ENCODE data around the gene POLDIP3.

The POLDIP3 gene

DNA sequence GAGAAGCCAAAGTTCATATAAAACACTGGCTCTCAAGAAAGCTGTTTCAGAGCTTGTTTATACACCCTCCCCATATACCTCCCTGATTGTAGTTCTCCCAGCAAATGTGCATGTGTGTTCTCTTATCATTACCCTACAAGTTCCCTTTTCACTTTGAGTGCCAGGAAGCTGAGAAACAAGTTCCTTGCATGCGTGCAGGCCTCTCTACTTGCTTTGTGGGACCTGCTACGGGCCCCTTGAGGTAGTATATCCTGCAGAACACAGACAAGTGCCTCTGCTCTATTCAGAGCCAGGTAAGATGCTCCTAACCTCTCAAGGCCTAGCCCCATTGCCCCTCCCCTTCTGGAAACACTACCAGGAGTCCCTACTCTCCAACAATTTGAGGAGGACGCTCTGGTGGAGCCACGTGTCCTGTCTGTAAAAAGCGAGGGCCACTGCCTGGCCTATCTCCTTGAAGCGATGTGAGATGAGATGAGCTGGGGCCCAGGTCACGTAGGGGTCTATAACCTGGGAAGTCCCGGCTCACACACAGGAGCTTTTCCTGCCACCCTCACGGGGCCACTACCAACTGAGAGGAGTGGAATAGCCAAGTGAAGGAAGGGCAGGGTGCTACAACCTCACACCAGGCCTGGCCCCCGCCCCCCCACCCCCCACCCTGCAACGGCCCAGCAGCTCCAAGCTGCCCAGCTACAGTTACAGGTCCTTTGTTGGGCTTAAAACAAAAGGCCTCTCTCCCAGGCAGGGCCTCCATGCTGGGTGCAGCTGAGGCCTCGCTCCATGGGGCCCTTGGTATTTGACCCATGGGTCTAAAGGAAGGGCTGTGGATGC, 28.3 kb upstream of the POLDIP3 start:
- DNase-seq (ENCODE audit: low read depth in 2 of 2) = no peak

DNA sequence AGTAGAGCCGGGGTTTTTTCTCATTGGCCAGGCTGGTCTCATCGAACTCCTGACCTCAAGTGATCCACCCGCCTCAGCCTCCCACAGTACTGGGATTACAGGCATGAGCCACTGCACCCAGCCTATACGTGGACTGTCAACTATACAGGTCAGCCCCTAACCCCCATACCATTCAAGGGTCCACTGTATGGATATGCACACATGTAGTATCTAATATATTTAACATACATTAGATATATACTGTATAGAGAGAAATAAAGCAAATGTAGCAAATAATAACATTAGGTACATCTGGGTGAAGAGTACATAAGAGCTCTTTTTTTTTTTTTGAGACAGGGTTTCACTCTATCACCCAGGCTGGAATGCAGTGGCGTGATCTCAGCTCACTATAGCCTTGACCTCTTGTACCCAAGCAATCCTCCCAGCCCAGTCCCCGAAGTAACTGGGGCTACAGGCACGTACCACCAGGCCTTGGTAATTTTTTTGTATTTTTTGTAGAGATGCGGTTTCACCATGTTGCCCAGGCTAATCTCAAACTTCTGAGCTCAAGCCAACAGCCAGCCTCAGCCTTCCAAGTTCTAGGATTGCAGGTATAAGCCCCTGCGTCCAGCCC, 27.2 kb upstream of the POLDIP3 start:
- no peak for DNase-seq (ENCODE audit: low read depth in 2 of 2)

- no peak for DNase-seq (ENCODE audit: low read depth in 2 of 2)
Observed at GRCh38 chr22:42639541-42640241, 25.0 kb upstream of the POLDIP3 start.

- DNase-seq (ENCODE audit: low read depth in 2 of 2) = no peak
Observed at GRCh38 chr22:42637555-42637954, 22.9 kb upstream of the POLDIP3 start.

DNA sequence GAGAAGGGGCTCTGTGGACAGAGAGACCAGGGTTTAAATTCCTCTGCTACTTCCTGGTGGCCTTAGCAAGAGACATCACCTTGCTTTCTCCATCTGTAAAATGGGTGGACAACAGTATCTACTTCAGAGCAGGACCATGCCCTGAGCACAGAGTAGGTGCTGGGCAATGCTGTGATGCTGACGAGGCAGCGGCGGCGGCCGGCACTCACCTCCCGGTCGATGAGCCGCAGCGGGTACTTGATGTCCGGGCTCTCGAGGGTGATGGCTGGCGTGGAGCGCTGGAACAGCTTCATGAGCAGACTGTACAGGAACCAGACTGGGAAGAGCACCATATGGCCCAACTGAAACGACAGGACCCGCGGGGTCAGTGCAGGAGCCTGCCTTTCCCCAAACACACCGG, 21.8 kb upstream of the POLDIP3 start:
- no peak for DNase-seq (ENCODE audit: low read depth in 2 of 2)

GRCh38 chr22:42635531-42635930, 20.8 kb upstream of the POLDIP3 start:
- DNase-seq (ENCODE audit: low read depth in 2 of 2) = no peak

DNA sequence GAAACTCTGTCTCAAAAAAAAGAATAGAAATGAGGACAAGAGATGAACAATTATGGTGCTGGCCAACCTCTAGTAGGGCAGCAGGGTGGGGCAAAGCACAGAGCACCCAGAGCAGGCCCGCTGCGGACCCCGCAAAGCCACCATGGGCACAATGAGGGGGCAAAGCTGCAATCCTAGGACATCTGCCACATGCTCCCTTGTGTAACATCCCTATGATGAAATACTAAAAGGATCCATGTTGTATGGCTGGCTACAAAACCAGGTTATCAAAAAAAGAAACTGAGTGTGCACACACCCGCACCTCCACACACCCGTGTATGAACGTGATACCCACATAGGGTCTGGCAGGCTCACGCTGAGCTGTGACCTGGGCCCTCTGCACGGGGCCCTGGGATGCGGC, 18.3 kb upstream of the POLDIP3 start:
- DNase-seq (ENCODE audit: low read depth in 2 of 2) = no peak

DNA sequence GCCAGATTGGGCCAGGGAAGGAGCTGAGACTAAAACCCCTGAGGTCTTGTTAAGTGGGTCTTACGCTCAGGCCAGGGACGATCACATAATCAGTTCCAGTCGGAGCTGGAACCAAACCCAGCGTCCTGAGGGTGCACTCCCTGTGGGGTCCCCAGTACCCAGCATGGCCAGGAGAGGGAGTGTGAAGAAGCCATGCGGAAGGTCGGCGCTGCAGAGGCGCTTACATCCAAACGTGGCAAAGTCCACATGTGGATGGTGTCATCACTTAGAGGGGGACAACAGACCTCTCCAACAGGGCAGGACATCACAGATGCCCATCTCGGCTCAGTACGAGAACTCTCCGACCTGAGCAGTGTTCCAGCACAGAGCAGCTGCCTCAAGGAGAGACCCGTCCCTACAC, 17.4 kb upstream of the POLDIP3 start:
- DNase-seq (ENCODE audit: low read depth in 2 of 2) = no peak

- no peak for DNase-seq (ENCODE audit: low read depth in 2 of 2)
Observed at GRCh38 chr22:42630901-42631602, 16.4 kb upstream of the POLDIP3 start.

DNA sequence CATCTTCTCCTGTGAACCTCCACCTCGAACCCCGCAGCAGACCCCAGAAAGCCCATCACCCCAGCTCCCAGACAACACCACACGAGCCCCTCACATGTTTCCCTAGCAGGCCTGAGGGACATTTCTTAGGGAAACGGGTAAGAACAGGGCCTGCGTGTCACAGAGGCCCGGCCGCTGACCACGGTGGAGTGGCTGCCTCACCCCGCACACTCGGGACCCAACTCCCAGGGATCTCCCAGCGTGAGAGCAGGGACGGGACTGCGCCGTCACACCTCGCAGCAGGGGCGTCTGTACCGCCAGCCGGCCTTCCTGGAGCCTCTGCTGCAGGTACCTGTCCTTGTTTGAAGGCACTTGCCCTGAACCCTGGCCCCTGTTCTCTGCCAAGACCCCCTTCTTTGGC, 15.5 kb upstream of the POLDIP3 start:
- no peak for DNase-seq (ENCODE audit: low read depth in 2 of 2)

GRCh38 chr22:42627981-42628380, 13.3 kb upstream of the POLDIP3 start:
- no peak for DNase-seq (ENCODE audit: low read depth in 2 of 2)

- DNase-seq (ENCODE audit: low read depth in 2 of 2) = no peak
Observed at GRCh38 chr22:42626951-42627625, 12.4 kb upstream of the POLDIP3 start.

DNA sequence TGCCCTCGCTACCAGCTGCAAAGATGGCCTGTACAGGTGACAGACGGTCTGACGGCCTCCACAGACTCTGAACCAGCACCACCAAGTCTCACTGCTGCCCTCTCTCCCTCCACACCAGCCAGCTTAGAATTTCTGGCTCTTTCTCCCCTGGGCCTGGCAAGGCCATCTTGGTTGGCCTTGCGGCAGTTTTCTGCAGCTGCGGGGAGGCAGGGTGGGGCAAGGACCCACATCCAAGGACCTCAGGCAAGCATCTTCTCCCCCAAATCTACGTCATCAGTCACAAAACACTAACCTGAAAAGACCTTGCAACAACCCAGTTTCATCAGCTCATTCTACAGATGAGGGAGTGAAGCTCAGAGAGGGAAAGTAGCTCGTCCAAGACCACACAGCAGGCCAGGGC, 11.7 kb upstream of the POLDIP3 start:
- DNase-seq (ENCODE audit: low read depth in 2 of 2) = no peak

DNA sequence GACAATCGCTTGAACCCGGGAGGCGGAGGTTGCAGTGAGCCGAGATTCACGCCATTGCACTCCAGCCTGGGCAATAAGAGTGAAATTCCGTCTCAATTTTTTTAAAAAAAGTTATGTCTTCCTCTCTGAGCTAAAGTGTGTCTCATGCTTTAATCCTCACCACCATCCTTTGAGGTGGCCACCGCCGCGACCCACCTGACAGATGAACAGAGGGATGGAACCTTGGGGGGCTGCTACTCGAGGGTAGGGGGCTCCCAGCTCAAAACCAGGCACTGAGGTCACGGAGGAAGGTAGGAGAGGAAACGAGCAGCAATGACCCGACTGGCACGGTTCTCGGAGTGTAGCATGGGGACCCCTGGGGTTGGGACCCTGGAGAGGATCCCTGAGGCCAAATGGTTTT, 10.7 kb upstream of the POLDIP3 start:
- no peak for DNase-seq (ENCODE audit: low read depth in 2 of 2)

GRCh38 chr22:42624551-42625106, 9.9 kb upstream of the POLDIP3 start:
- no peak for DNase-seq (ENCODE audit: low read depth in 2 of 2)

DNA sequence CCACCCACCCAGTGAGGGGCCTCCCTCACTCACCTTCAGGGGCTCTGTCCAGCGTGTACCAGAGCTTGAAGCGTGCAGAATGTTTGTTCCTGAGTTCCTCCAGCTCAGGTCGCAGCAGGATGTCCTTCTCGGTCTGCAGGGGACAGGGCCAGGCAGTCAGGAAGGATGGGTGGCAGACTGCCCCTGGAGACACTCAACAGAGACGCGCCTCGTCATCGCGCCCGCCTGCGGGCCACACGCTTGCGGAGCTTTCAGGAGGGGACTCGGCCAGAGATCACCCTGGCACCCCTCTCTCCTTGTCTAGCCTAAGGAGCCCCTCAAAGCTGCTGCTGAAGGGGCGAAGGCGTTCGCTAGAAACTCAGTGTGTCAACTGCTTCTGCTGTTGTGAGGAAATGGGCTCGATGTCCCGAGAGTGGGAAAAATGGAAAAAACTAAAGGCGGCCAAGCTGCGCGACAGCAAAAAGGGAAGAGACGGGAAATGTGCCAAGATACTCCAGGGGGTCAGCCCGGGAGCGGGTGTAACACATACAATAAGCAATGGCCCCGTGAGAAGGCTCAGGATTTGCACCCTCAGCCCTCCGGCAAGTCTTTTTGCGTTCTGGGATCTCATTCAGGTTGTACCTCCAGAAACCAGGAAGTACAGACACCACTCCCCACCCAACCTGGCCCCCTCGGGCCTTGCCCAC, 9.2 kb upstream of the POLDIP3 start:
- no peak for DNase-seq (ENCODE audit: low read depth in 2 of 2)

DNA sequence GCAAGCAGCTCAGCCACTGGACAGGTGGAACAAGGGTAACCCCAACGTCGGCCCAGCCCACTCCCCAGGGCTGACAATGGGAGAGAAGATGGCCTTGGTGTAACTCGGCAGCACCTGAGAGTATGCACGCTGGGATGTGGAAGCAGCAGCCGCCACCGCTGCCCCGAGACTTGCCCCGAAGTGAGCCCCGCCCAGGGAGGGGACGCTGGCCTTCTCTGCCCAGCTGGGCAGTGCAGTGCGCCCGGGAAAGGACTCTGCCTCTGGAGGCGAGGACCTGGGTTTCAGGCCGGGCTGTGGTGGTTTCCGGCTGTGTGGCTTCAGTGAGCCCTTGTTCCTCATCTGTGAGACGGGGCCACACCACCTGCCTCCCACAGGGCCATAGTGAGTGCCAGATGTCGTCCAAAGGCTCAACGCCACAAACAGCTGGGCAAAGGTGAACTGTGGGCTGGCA, 8.6 kb upstream of the POLDIP3 start:
- no peak for DNase-seq (ENCODE audit: low read depth in 2 of 2)

- DNase-seq (ENCODE audit: low read depth in 2 of 2) = no peak
Observed at GRCh38 chr22:42622061-42622710, 7.5 kb upstream of the POLDIP3 start.

- DNase-seq (ENCODE audit: low read depth in 2 of 2) = peak in 1 of 2 donors; percentile 36
Observed at GRCh38 chr22:42621505-42622002, 6.9 kb upstream of the POLDIP3 start.

DNA sequence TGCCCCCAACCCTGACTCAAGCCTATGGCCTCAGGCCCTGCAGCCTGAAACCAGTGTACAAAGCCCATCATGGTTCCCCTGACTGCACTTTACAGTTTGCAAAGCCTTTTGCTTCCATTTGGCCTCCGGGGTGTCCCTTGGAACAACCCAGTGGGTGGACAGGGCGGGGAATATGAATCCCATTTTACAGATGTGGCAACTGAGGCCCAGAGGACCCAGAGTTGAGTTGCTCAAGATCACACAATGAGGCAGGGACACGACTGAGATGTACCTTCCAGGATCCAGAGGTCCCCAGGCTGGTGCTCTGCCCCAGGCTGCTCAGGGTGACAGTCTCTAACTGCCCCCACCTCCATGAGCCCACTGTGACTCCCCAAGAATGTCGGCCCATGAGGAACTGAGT, 5.4 kb upstream of the POLDIP3 start:
- DNase-seq (ENCODE audit: low read depth in 2 of 2) = no peak
